Measurements from ENCODE around the gene FNDC3B.
A peak's percentile ranks its signal among the peaks of the same experiment; 100 is the strongest.

Gene FNDC3B

GRCh38 chr3:172328282-172328681 is 288.9 kb downstream of the FNDC3B start:
- DNase-seq (ENCODE audit: low read depth in 1 of 2, low spot score in 1 of 2): no peak

GRCh38 chr3:172329070-172329469 is 289.7 kb downstream of the FNDC3B start:
- DNase-seq (ENCODE audit: low read depth in 1 of 2, low spot score in 1 of 2): no peak

- DNase-seq (ENCODE audit: low read depth in 1 of 2, low spot score in 1 of 2): no peak
These were observed 291.0 kb downstream of the FNDC3B start for GRCh38 chr3:172330413-172330812.

- DNase-seq (ENCODE audit: low read depth in 1 of 2, low spot score in 1 of 2): peak; percentile 28 to 29
These were observed 293.1 kb downstream of the FNDC3B start for GRCh38 chr3:172332256-172333041.

GRCh38 chr3:172333042-172333377 is 293.6 kb downstream of the FNDC3B start:
- no peak for DNase-seq (ENCODE audit: low read depth in 1 of 2, low spot score in 1 of 2)

- DNase-seq (ENCODE audit: low read depth in 1 of 2, low spot score in 1 of 2): no peak
These were observed 294.5 kb downstream of the FNDC3B start for GRCh38 chr3:172333692-172334457.

GRCh38 chr3:172334671-172335207 is 295.4 kb downstream of the FNDC3B start:
- DNase-seq (ENCODE audit: low read depth in 1 of 2, low spot score in 1 of 2): no peak

GRCh38 chr3:172339892-172340291 is 300.5 kb downstream of the FNDC3B start:
- DNase-seq (ENCODE audit: low read depth in 1 of 2, low spot score in 1 of 2): no peak

GRCh38 chr3:172340583-172340982 is 301.2 kb downstream of the FNDC3B start:
- DNase-seq (ENCODE audit: low read depth in 1 of 2, low spot score in 1 of 2): no peak

GRCh38 chr3:172341482-172342059 is 302.2 kb downstream of the FNDC3B start:
- no peak for DNase-seq (ENCODE audit: low read depth in 1 of 2, low spot score in 1 of 2)

- no peak for DNase-seq (ENCODE audit: low read depth in 1 of 2, low spot score in 1 of 2)
These were observed 302.8 kb downstream of the FNDC3B start for GRCh38 chr3:172342097-172342659.

- DNase-seq (ENCODE audit: low read depth in 1 of 2, low spot score in 1 of 2): no peak
These were observed 303.7 kb downstream of the FNDC3B start for GRCh38 chr3:172343117-172343516.

GRCh38 chr3:172343979-172344378 is 304.6 kb downstream of the FNDC3B start:
- DNase-seq (ENCODE audit: low read depth in 1 of 2, low spot score in 1 of 2): no peak

GRCh38 chr3:172346161-172346560 is 306.8 kb downstream of the FNDC3B start:
- DNase-seq (ENCODE audit: low read depth in 1 of 2, low spot score in 1 of 2): no peak

GRCh38 chr3:172347895-172348679 is 308.7 kb downstream of the FNDC3B start:
- no peak for DNase-seq (ENCODE audit: low read depth in 1 of 2, low spot score in 1 of 2)

GRCh38 chr3:172351895-172352466 is 312.6 kb downstream of the FNDC3B start:
- DNase-seq (ENCODE audit: low read depth in 1 of 2, low spot score in 1 of 2): no peak

GRCh38 chr3:172352786-172353185 is 313.4 kb downstream of the FNDC3B start:
- no peak for DNase-seq (ENCODE audit: low read depth in 1 of 2, low spot score in 1 of 2)

- DNase-seq (ENCODE audit: low read depth in 1 of 2, low spot score in 1 of 2): no peak
These were observed 315.6 kb downstream of the FNDC3B start for GRCh38 chr3:172354931-172355499.

GRCh38 chr3:172355836-172356235 is 316.5 kb downstream of the FNDC3B start:
- DNase-seq (ENCODE audit: low read depth in 1 of 2, low spot score in 1 of 2): no peak

- no peak for DNase-seq (ENCODE audit: low read depth in 1 of 2, low spot score in 1 of 2)
These were observed 317.0 kb downstream of the FNDC3B start for GRCh38 chr3:172356427-172356826.
